GM18505 (cell line): ENCODE data around the gene CLASP1.
"Not testable (repeated sequence)": the region's sequence is repeated elsewhere in the genome, so short reads cannot be mapped to it uniquely, and the experiment has no call there.

Source experiments
- ATAC-seq: cut with Tn5 transposase; IDR thresholded peaks from one replicate; pipeline ENCODE4 v1.9.1; 2021; ENCODE audit not compliant: unreplicated experiment
- POLR2A ChIP-seq: IDR thresholded peaks from 4 replicates; pipeline ENCODE4 v1.6.1; 2011; ENCODE audit warnings: borderline replicate concordance; ENCODE audit not compliant: insufficient read depth, insufficient read length; ENCODE audit errors: extremely low read depth

Gene CLASP1

DNA sequence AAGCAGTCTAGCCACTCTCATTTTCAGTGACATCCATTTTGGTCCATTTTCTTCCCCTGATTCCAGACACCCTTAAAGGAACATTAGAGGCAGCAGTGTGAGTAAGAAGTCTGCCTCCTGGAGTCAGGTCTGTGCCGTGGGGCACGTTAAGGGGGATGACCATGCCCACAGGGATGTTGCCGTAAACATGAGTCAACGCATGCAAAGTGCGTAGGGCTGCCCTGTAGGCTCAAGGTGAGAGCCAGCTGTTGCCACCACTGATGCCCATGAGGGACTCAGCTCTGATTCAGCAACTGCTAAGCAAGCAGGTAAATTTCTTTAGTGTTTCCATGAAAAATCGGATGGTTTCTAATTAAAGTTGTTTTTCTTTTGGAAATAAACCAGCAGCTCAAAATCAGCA lies 302.9 kb downstream of the CLASP1 start:
- no peak for ATAC-seq

DNA sequence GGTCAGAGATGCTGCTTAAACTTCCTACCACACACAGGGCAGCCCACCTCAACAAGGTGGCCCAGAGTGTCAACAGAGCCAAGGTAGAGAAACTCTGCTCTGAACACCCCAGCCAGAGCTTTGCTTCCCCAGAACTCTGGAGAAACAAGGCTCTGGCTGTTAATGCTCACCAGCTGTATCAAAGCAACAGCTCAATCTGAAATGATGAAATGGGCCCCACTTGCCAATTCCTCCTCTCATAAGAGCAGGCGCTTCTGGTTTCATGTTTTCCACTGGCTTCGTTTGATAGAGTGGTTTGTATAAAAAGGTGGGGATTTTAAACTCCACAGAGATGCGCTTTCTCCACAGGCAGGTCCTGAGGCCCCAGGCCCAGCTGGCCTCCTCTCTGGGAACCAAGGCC lies 303.4 kb downstream of the CLASP1 start:
- no peak for ATAC-seq
- no peak for TF ChIP-seq POLR2A

More for the DNA sequence above, 302.9 kb downstream of the CLASP1 start:
- TF ChIP-seq POLR2A, result no peak

DNA sequence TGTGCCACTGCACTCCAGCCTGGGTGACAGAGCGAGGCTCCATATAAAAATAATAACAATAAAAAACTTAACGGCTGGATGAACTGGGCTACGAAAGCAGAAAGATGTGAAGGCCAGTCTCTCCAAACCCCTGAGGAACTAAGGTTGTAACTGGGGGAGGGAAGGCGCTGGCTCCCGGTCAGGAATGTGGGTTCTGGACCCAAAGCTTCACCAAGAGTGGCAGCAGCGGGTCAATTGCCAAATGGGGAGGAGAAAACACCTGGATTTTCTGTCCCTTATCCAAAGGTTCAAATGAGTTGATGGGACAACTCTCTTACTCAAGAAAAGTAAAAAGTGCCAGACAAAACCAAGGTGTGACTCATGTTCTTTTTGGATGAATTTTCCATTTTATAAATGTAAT lies 304.2 kb downstream of the CLASP1 start:
- ATAC-seq, result no peak
- TF ChIP-seq POLR2A, result no peak

DNA sequence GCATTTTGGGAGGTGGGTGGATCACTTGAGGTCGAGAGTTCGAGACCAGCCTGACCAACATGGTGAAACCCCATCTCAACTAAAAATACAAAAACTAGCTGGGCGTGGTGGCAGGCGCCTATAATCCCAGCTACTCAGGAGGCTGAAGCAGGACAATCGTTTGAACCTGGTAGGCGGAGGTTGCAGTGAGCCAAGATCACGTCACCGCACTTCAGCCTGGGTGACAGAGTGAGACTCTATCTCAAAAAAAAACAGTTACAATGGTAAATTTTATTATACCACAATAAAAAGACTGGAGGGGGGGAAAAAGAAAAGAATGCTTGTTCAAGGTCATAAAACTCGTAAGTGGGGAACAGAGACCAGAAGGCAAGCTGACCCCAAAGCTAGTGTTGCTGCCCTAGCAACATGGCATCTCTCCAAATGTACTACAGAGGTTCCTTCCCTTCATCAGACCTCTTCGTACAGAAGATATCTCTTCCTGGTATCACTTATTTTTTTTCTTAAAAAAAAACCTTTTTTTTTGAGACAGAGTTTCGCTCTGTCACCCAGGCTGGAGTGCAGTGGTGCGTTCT lies 305.3 kb downstream of the CLASP1 start:
- ATAC-seq, result not testable (repeated sequence)

DNA sequence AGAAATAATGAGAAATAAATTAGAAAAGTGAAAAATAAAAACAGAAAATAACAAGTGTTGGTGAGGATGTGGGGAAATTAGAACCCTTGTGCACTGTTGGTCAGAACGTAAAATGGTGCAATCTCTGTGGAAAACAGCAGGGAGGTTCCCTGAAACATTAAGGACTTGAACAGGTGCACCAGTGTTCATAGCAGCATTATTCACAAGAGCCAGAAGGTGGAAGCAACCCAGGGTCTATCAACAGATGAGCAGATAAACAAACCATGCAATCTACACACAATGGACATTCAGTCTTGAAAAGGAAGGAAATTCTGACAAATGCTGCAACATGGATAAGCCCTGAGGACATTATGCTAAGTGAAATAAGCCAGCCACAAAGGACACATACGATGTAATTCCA lies 306.1 kb downstream of the CLASP1 start:
- ATAC-seq, result no peak
- TF ChIP-seq POLR2A, result no peak

DNA sequence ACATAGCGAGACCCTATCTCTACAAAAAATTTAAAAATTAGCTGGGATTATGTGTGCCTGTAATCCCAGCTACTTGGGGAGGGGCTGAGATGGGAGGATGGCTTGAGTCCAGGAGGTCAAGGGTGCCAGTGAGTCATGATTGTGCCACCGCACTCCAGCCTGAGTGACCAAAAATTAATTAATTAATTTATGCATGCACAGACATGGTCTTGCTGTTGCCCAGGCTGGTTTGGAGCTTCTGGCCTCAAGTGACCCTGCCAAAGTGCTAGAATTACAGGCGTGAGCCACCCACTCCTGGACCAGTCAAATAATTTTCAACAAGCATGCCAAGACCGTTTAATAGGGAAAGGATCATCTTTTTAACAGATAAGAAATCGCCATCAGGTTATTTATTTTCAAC lies 306.5 kb downstream of the CLASP1 start:
- ATAC-seq, result no peak
- TF ChIP-seq POLR2A, result no peak

DNA sequence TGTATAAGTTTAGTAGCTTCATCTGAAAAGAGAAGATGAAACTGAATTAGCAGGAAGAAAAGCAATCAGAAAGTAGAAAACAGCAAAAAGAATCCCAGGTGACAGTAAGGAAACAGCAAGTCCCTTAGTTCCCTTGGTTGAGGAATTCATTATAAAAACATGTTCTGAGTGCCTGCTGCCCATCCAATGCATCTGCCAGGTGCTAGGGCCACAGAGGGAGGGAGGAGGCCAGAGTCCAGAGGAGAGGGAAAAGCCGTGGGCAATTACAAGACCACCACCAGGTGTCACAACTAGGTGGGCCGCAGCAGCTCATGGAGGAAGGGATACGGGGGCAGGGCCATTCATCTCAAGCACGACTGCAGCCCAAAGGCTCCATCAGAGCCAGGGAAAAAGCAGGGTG lies 308.3 kb downstream of the CLASP1 start:
- TF ChIP-seq POLR2A, result no peak
- ATAC-seq, result no peak

DNA sequence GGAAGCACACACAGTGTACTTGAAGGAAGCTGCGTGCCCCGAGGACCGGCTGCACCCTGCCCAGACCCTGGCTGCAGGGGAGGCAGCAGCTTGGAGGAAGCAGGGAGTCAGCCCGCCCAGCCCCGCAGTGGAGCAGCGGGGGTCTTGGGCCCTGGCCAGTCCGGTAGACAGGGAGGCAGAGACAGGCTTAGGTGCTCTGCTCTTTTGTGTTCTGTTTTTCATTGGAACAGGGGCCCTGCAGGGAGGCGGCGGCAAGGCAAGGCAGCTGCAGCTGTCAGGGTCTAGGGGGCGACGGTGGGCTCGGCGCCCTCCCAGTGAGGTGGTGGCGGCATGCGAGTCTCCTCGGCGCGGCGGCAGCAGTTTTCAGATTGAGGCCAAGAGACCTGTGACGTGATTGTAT lies 311.0 kb downstream of the CLASP1 start:
- no peak for ATAC-seq
- no peak for TF ChIP-seq POLR2A

DNA sequence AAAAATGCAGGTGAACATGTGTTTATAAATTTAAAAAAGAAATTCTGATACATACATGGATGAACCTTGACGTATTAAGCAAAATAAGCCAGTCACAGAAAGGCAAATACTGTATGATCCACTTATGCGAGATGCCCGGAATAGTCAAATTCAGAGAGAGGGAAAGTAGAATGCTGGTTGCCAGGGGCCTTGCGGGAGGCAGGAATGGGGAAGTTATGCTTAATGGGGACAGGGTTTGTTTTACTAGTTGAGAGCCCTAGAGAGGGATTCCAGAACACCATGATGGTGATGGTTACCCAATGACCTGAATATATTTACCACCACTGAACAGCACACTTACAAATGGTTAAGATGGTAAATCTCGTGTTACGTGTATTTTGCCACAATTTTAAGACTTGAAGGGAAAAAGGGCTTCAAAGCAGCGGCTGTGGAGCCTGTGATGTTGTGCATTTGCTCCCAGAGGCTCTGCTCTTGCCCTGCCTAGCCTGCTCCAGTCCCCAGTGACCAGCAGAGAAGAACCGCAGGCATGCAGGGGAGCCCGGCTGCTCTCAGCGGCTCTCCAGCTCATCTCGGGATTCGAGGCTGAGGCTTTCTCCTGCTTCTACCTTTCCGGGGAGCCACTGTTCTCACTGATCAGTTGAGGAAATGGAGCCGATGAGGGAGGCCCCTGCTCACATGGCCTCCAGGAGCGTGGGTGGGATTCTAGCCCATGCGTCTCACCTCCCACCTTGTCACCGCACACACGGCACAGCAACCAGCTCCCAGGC lies 312.6 kb downstream of the CLASP1 start:
- no peak for TF ChIP-seq POLR2A
- ATAC-seq, result no peak

DNA sequence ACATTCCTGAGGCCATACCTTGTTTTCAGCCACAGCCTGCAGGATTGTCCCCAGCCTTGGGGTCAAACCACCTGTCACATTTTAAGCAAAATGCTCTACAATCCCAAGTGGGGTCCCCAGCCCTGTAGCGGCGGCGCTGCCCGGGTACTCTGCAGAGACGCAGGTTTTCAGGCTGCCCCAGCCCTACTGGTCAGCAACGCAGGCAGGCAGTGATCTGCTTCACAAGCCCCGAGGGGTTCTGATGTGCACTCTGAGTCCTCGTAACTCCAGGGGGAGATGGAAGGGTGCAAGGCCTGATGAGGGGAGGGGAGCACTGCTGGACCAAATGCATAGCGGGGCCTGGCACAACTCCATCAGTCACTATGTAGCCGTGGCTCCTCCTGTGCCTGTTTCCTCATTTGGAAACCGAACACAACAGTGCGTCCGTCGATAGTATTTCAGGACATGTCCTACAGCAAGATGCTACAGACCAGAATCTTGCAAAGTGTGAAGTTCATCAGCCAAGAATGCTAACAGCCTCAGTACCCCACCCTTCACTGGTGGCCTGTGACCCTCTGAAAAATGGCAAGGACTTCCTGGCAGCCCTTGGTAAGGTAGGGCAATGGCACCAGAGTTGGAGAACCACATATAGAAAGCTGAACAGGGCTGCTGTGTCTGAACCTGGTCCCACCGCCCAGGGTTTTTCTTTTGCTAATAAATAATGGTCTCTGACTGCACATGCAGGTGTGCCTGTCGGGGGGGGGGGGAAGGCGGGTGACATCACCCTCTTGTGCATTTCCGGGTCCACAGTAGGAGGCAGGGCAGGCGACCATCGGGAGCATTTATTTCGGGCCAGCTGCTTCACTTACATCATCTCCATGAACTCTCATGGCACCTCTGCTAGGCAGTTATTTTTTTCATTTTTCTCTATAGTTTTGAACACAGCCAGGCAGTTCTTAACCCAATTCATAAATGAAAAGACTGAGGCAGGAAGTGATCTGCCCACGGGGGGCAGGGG lies 313.7 kb downstream of the CLASP1 start:
- no peak for TF ChIP-seq POLR2A
- no peak for ATAC-seq

DNA sequence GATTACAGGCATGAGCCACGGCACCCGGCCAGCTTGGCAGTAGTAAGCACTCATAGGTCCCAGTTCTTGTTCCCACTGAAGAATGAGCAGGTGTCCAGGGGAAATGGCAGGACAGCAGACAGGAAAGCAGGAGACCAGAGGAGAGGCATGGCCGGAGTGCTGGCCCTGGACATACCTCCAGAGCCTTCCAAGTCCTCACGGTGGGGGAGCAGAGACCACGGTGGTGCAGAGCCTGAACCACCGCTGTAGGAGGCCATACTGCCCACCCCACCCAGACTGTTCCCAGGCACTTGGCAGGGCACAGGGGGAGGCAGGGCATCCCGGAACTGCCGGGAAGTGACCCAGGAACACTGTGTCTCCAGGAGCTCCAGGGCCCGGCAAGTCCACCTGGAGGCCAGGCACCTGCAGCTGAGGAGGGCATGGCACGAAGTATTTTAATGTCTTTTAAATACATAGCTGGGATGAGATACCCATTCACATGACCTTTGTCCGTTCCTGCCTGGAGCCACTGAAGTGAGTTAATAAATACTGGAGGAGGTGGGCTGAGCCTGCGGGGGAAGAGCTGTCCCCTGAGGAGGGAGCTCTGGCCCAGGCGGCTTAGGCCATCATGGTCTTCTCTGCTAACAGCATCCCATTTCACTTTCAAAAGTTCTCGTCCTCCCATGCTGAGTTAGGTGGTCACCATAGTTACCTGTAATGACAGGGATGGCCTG lies 314.5 kb downstream of the CLASP1 start:
- ATAC-seq, result peak; percentile 19
- TF ChIP-seq POLR2A, result no peak

DNA sequence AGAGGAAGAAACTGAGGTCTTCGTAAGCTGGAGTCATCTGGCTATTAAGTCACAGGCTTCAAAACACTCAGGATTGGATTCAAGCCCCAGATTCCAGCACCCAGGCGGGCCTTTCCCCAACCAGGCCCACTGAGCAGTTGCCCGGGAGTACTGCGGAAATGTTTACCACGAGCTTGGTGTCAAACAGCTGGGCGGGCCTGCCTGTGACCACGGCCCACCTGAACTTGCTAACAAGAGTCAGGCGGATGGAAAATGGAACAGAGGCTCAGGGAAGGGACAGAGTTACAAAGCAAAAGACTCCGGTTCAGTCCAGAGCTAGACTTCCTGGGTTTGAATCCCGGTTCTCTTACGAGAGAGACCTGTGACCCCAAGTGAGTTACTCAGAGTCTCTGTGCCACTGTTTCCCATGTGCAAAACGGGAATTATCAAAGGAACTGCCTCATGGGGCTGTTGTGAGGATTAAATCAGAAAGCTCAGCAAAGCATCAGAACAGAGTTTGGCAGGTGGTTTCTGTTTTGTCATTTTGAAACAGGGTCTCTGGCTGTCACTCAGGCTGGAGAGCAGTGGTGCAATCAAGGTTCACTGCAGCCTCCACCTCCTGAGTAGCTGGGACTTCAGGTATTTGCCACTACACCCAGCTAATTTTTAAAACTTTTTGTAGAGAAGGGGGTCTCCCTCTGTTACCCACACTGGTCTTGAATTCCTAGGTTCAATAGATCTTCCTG lies 315.3 kb downstream of the CLASP1 start:
- TF ChIP-seq POLR2A, result no peak
- ATAC-seq, result peak; percentile 88
